H1 (cell line): ENCODE results near the gene TSR3. TPM values are rescaled to one million over a fixed set of nuclear protein-coding genes. Genes with fewer than 3 reads are reported as not detected.
A peak's percentile ranks its signal among the peaks of the same experiment; 100 is the strongest.

Source experiments
- CTCF ChIA-PET: fragments of 300-600 bp; sonication (Branson Sonifier 250); formaldehyde crosslinking; loops from one replicate; lab custom pipeline; 2021; ENCODE audit not compliant: partially characterized antibody; lab: Charles Lee
- POLR2A ChIA-PET: fragments of 300-600 bp; sonication (Branson Sonifier 250); formaldehyde crosslinking; loops from one replicate; lab custom pipeline; 2021; ENCODE audit warnings: inconsistent platforms; ENCODE audit not compliant: partially characterized antibody; lab: Charles Lee
- DNase-seq, 2 experiments: peaks; one replicate each; pipeline versions ENCODE4 v3.0.0 to v3.0.0-alpha.2; 2010 to 2022; ENCODE audit warnings: low spot score in 2 of 2, low read depth in 1 of 2, mixed read lengths in 1 of 2
- FAIRE-seq: peaks from 2 replicates; lab custom pipeline; 2011; peaks lifted over from hg19 to GRCh38; lab: Jason Lieb, UNC
- H2AFZ ChIP-seq: 2 replicates; pipeline ENCODE4 v1.8.1; 2012; ENCODE audit warnings: low read length, inconsistent platforms
- H2AK5ac ChIP-seq: 2 replicates; pipeline ENCODE4 v1.6.1; 2013; ENCODE audit warnings: low read depth, low read length
- H2BK120ac ChIP-seq: replicated peaks from 2 replicates; pipeline ENCODE3; 2013; ENCODE audit warnings: low read depth, low read length, inconsistent platforms
- H2BK12ac ChIP-seq: 2 replicates; pipeline ENCODE4 v1.6.1; 2013; ENCODE audit warnings: low read depth, low read length
- H2BK15ac ChIP-seq: 2 replicates; pipeline ENCODE4 v1.6.1; 2013; ENCODE audit warnings: low read length
- H2BK20ac ChIP-seq: 2 replicates; pipeline ENCODE4 v1.6.1; 2013; ENCODE audit warnings: low read length
- H2BK5ac ChIP-seq: 2 replicates; pipeline ENCODE4 v1.6.1; 2013; ENCODE audit warnings: low read depth, low read length
- H3K14ac ChIP-seq: 2 replicates; pipeline ENCODE4 v1.6.1; 2013; ENCODE audit warnings: inconsistent platforms; ENCODE audit not compliant: insufficient read length
- H3K18ac ChIP-seq: 2 replicates; pipeline ENCODE4 v1.6.1; 2013; ENCODE audit warnings: low read length; ENCODE audit errors: extremely low read depth
- H3K23ac ChIP-seq: 2 replicates; pipeline ENCODE4 v1.6.1; 2013; ENCODE audit warnings: inconsistent platforms; ENCODE audit not compliant: insufficient read length
- H3K23me2 ChIP-seq: 2 replicates; pipeline ENCODE4 v1.6.1; 2013; ENCODE audit warnings: low read depth, low read length
- H3K27ac ChIP-seq: 2 replicates; pipeline ENCODE4 v1.6.1; 2011; ENCODE audit warnings: low read depth, low read length, inconsistent platforms
- H3K27me3 ChIP-seq, 4 experiments: replicated peaks in 1 of 4; 1 replicate in 1 of 4; 2 replicates in 3 of 4; pipeline versions ENCODE4 v1.6.1 to v1.8.1; 2011 to 2013; ENCODE audit warnings: low read length in 3 of 4, mild to moderate bottlenecking in 3 of 4, inconsistent platforms in 2 of 4, mixed read lengths in 2 of 4, moderate library complexity in 1 of 4; ENCODE audit not compliant: control insufficient read depth in 3 of 4, insufficient read depth in 3 of 4; ENCODE audit errors: extremely low read depth in 1 of 4
- H3K36me3 ChIP-seq, 4 experiments: 2 replicates each; pipeline versions ENCODE4 v1.6.1 to v1.8.1; 2011 to 2013; ENCODE audit warnings: mild to moderate bottlenecking in 4 of 4, low read length in 3 of 4, moderate library complexity in 2 of 4, control low read depth in 1 of 4, inconsistent platforms in 1 of 4; ENCODE audit not compliant: insufficient read depth in 4 of 4, control insufficient read depth in 2 of 4
- H3K4ac ChIP-seq: replicated peaks from 2 replicates; pipeline ENCODE3; 2013; ENCODE audit warnings: low read length, low read depth, mixed read lengths, inconsistent platforms; ENCODE audit not compliant: insufficient read length
- H3K4me1 ChIP-seq, 4 experiments: replicated peaks in 1 of 4; 1 replicate in 1 of 4; 2 replicates in 3 of 4; pipeline versions ENCODE4 v1.6.1 to v1.8.1; 2011 to 2013; ENCODE audit warnings: low read length in 3 of 4, inconsistent platforms in 2 of 4, mixed read lengths in 1 of 4; ENCODE audit not compliant: insufficient read depth in 4 of 4, control insufficient read depth in 3 of 4
- H3K4me2 ChIP-seq, 2 experiments: 2 replicates each; pipeline versions ENCODE4 v1.6.1 to v1.8.1; 2011 to 2013; ENCODE audit warnings: low read depth in 2 of 2, low read length in 2 of 2, control low read depth in 1 of 2, inconsistent platforms in 1 of 2, mild to moderate bottlenecking in 1 of 2; ENCODE audit not compliant: insufficient read depth in 1 of 2
- H3K4me3 ChIP-seq, 4 experiments: fragments of 200-600, 300-600 bp in 1 of 4; sonication (generic), shearing (Covaris generic), sonication (Bioruptor Twin) in 1 of 4; 2 replicates each; pipeline versions ENCODE4 v1.5.1 to v1.8.1; 2011 to 2016; ENCODE audit warnings: low read length in 4 of 4, low read depth in 3 of 4, control low read depth in 2 of 4, inconsistent platforms in 2 of 4, mild to moderate bottlenecking in 2 of 4, mixed read lengths in 1 of 4, moderate library complexity in 1 of 4; ENCODE audit not compliant: insufficient read depth in 2 of 4; ENCODE audit errors: extremely low read depth in 1 of 4
- H3K56ac ChIP-seq: replicated peaks from 2 replicates; pipeline ENCODE3; 2013; ENCODE audit warnings: low read depth, mild to moderate bottlenecking, mixed read lengths, low read length, inconsistent platforms; ENCODE audit not compliant: insufficient read length
- H3K79me1 ChIP-seq: 2 replicates; pipeline ENCODE4 v1.6.1; 2013; ENCODE audit warnings: low read depth, low read length, control low read depth
- H3K79me2 ChIP-seq, 2 experiments: 2 replicates each; pipeline versions ENCODE4 v1.6.1 to v1.8.1; 2012 to 2013; ENCODE audit warnings: low read length in 2 of 2, mild to moderate bottlenecking in 2 of 2, inconsistent platforms in 1 of 2; ENCODE audit not compliant: insufficient read depth in 2 of 2, control insufficient read depth in 1 of 2
- H3K9ac ChIP-seq, 4 experiments: replicated peaks in 1 of 4; 1 replicate in 1 of 4; 2 replicates in 3 of 4; pipeline versions ENCODE4 v1.6.1 to v1.8.1; 2011 to 2013; ENCODE audit warnings: low read depth in 3 of 4, low read length in 3 of 4, control low read depth in 2 of 4, mild to moderate bottlenecking in 2 of 4, moderate library complexity in 2 of 4, inconsistent platforms in 1 of 4; ENCODE audit errors: extremely low read depth in 1 of 4
- H3K9me3 ChIP-seq, 2 experiments: 2 replicates each; pipeline versions ENCODE4 v1.6.1 to v1.8.1; 2012 to 2013; ENCODE audit warnings: mild to moderate bottlenecking in 2 of 2, moderate library complexity in 2 of 2, control low read depth in 1 of 2, inconsistent platforms in 1 of 2, low read depth in 1 of 2, low read length in 1 of 2, mixed read lengths in 1 of 2; ENCODE audit not compliant: insufficient read depth in 2 of 2
- H4K20me1 ChIP-seq, 2 experiments: replicated peaks in 1 of 2; 2 replicates each; pipeline versions ENCODE3 to v1.8.1; 2011 to 2013; ENCODE audit warnings: inconsistent platforms in 2 of 2, low read length in 2 of 2, mild to moderate bottlenecking in 1 of 2; ENCODE audit not compliant: insufficient read depth in 2 of 2, control insufficient read depth in 1 of 2
- H4K5ac ChIP-seq: 2 replicates; pipeline ENCODE4 v1.6.1; 2013; ENCODE audit warnings: low read length, low read depth, mixed read lengths, inconsistent platforms; ENCODE audit not compliant: insufficient read length
- H4K8ac ChIP-seq: 2 replicates; pipeline ENCODE4 v1.8.0; 2013; ENCODE audit warnings: mild to moderate bottlenecking, moderate library complexity, low read length, inconsistent platforms; ENCODE audit not compliant: insufficient read depth; ENCODE audit errors: extremely low read depth
- H4K91ac ChIP-seq: replicated peaks from 2 replicates; pipeline ENCODE3; 2013; ENCODE audit warnings: low read length, mixed read lengths, inconsistent platforms; ENCODE audit not compliant: insufficient read length
- CTCF ChIP-seq, 3 experiments: IDR thresholded peaks; 1 replicate in 2 of 3; 2 replicates in 1 of 3; pipeline versions ENCODE4 v1.5.1 to v1.6.1; 2011; ENCODE audit warnings: low read length in 3 of 3, mild to moderate bottlenecking in 3 of 3, inconsistent platforms in 2 of 3, low read depth in 1 of 3, moderate library complexity in 1 of 3; ENCODE audit not compliant: insufficient read depth in 1 of 3; ENCODE audit errors: control extremely low read depth in 1 of 3
- HDAC6 ChIP-seq: IDR thresholded peaks from one replicate; pipeline ENCODE4 v1.7.1; 2012; ENCODE audit warnings: low read depth, mild to moderate bottlenecking, inconsistent platforms, low read length, moderate library complexity
- KDM1A ChIP-seq: fragments of 200-600, 300-600 bp; sonication (generic); IDR thresholded peaks from 2 replicates; pipeline ENCODE4 v1.7.1; 2016; ENCODE audit warnings: mild to moderate bottlenecking, low read length, borderline replicate concordance
- MAX ChIP-seq: IDR thresholded peaks from 2 replicates; pipeline ENCODE4 v1.6.1; 2012; ENCODE audit warnings: inconsistent platforms
- NANOG ChIP-seq: IDR thresholded peaks from 2 replicates; pipeline ENCODE4 v1.6.1; 2011; ENCODE audit warnings: low read length, low read depth, mild to moderate bottlenecking, inconsistent platforms; ENCODE audit not compliant: insufficient read depth, poor library complexity, severe bottlenecking
- POLR2A ChIP-seq, 2 experiments: IDR thresholded peaks; 1 replicate in 1 of 2; 2 replicates in 1 of 2; pipeline ENCODE4 v1.6.1; 2011; ENCODE audit warnings: low read depth in 2 of 2, low read length in 2 of 2, mild to moderate bottlenecking in 2 of 2; ENCODE audit errors: control extremely low read depth in 1 of 2
- POLR2AphosphoS5 ChIP-seq: IDR thresholded peaks from 2 replicates; pipeline ENCODE4 v1.6.1; 2011; ENCODE audit warnings: low read depth, low read length
- POU5F1 ChIP-seq: IDR thresholded peaks from 2 replicates; pipeline ENCODE4 v1.6.1; 2011; ENCODE audit warnings: low read depth, mild to moderate bottlenecking, low read length, moderate library complexity
- SIN3A ChIP-seq, 2 experiments: IDR thresholded peaks in 1 of 2; conservative IDR thresholded peaks in 1 of 2; 2 replicates each; pipeline ENCODE4 v1.6.1; 2011 to 2012; ENCODE audit warnings: low read length in 2 of 2, improper control_type of control experiment in 1 of 2, low read depth in 1 of 2, mild to moderate bottlenecking in 1 of 2
- SUZ12 ChIP-seq: fragments of 200-600 bp; sonication (generic); IDR thresholded peaks from 2 replicates; pipeline ENCODE4 v1.6.1; 2012; ENCODE audit warnings: mild to moderate bottlenecking, inconsistent platforms, low read length, moderate library complexity, mixed read lengths
- ZNF274 ChIP-seq: IDR thresholded peaks from 2 replicates; pipeline ENCODE4 v1.7.0; 2012; ENCODE audit warnings: low read length, borderline replicate concordance; ENCODE audit errors: extremely low read depth
- WGBS, 2 experiments: shearing (Covaris generic) in 1 of 2; methylation state at CpG; one replicate each; pipeline versions ENCODE4 v1.1.6 to v1.1.7; 2013 to 2015; ENCODE audit warnings: low lambda C conversion rate in 2 of 2, mixed read lengths in 2 of 2, inconsistent platforms in 1 of 2, low coverage in 1 of 2, missing lambda C conversion rate in 1 of 2; ENCODE audit not compliant: insufficient replicate concordance in 2 of 2, insufficient coverage in 1 of 2, insufficient read length in 1 of 2; ENCODE audit errors: extremely low coverage in 1 of 2, missing lambda C conversion rate in 1 of 2; 5-methylcytosine and 5-hydroxymethylcytosine counted together
- polyA plus RNA-seq, 7 experiments: library from polyadenylated mRNA; depleted of rRNA in 3 of 7; stranded (reverse) in 5 of 7; unstranded in 2 of 7; fragments of >200 nt in 5 of 7; fragments of 200-250 nt in 2 of 7; gene quantifications; 1 replicate in 5 of 7; 2 replicates in 1 of 7; 4 replicates in 1 of 7; pipeline versions ENCODE4 v1.2.1 to v1.2.3, GENCODE V29; 2011 to 2013; ENCODE audit warnings: missing spikeins in 2 of 7, mixed read lengths in 2 of 7
- total RNA-seq: library from RNA; stranded (reverse); fragmentation: NEBNext Ultra II Directional; extraction: Animal tissue kit (Norgen Biotek cat#: 25700); gene quantifications from 2 replicates; pipeline ENCODE4 v1.2.1, GENCODE V29; 2021

TSR3 gene
- total and polyA plus RNA-seq, 2 of the 8 experiments (the other 6 are each of a cell fraction or from before 2014, with no cell fraction given): 43.1 to 52.3 TPM

GRCh38 chr16:1383556-1383955, 31.9 kb upstream of the TSR3 start:
- Histone ChIP-seq H3K79me1 (no peaks in the 10 kb centered on the region), H3K9ac (no peak overlapping the region), H2BK12ac (no peak overlapping the region), H3K4me2 (no peak overlapping the region), H4K8ac (peak overlapping the region; percentile 79; the same call in 1 of the 2 replicates), H3K27ac (no peak overlapping the region), H3K9me3 (no peaks in the 10 kb centered on the region), H2AFZ (no peak overlapping the region), H3K56ac (no peak overlapping the region), H3K4ac (no peak overlapping the region), H3K36me3 (no peaks in the 10 kb centered on the region; a peak in 2 of 8 replicates), H3K27me3 (no peaks in the 10 kb centered on the region), H3K23me2 (peaks cover 10% of the 10 kb centered on the region), H2AK5ac (no peak overlapping the region), H4K5ac (no peak overlapping the region), H3K18ac (no peak overlapping the region), H3K79me2 (peaks cover 4 to 5% of the 10 kb centered on the region in 2 experiments; a peak in 2 of 4 replicates), H2BK5ac (no peak overlapping the region), H3K4me1 (peaks cover 0 to 7% (median 5%) of the 10 kb centered on the region in 4 experiments; a peak in 5 of 7 replicates), H2BK20ac (no peak overlapping the region), H2BK15ac (no peak overlapping the region), H3K4me3 (no peak overlapping the region), H2BK120ac (no peak overlapping the region), H3K14ac (no peak overlapping the region), H3K23ac (no peak overlapping the region), H4K91ac (no peak overlapping the region), H4K20me1 (peaks cover 0 to 3% of the 10 kb centered on the region in 2 experiments)
- no peak for FAIRE-seq
- ChIA-PET POLR2A (interaction anchor here (1.3 kb wide), 1 partner anchor 18 kb away, joined by 3 read pairs; no protein-coding TSS in a partner anchor), CTCF (interaction anchor here (0.6 to 1.7 kb wide), 5 partner anchors 12 to 654 kb away, joined by 3 to 7 read pairs (median 4); no protein-coding TSS in a partner anchor)
- WGBS, 2 experiments: 97% methylated on average over 14 of the region's 18 CpGs; no CpG with 5 or more reads in 1 of the 2 experiments
- DNase-seq: no peak
- no peak for TF ChIP-seq MAX
- no peak for TF ChIP-seq ZNF274
- no peak for TF ChIP-seq HDAC6
- no peak for TF ChIP-seq POLR2AphosphoS5
- no peak for TF ChIP-seq POU5F1
- TF ChIP-seq CTCF (IDR thresholded peaks at IDR 0.05; ENCODE audit: control extremely low read depth in 1 of 3, insufficient read depth in 1 of 3, low read depth in 1 of 3, low read length in 3 of 3): no peak
- TF ChIP-seq SUZ12: no peak
- TF ChIP-seq KDM1A: no peak
- no peak for TF ChIP-seq SIN3A (conservative IDR thresholded peaks at IDR 0.05 in 1 of 2, IDR thresholded peaks at IDR 0.05 in 1 of 2; ENCODE audit: low read depth in 1 of 2, low read length in 2 of 2)
- TF ChIP-seq NANOG: no peak
- no peak for TF ChIP-seq POLR2A (IDR thresholded peaks at IDR 0.05; ENCODE audit: control extremely low read depth in 1 of 2, low read depth in 2 of 2, low read length in 2 of 2)
